Tibial nerve (tissue), 4 donors: ENCODE measurements around the gene ZBTB21.

ENCODE experiments used
- CTCF ChIP-seq, 5 experiments: fragments of 200-600 bp in 3 of 5; fragments of 450-650 bp in 2 of 5; sonication (generic) in 3 of 5; IDR thresholded peaks; one replicate each; pipeline ENCODE4 v1.5.1; 2016 to 2019; ENCODE audit warnings: antibody characterized with exemption in 5 of 5, mild to moderate bottlenecking in 3 of 5, moderate library complexity in 2 of 5
- EP300 ChIP-seq, 2 donors: sonication (generic); formaldehyde crosslinking; IDR thresholded peaks; one replicate each; pipeline ENCODE4 v1.6.1; 2017; ENCODE audit warnings: antibody characterized with exemption in 2 of 2, mild to moderate bottlenecking in 1 of 2
- POLR2A ChIP-seq, 2 donors: fragments of 450-650 bp; IDR thresholded peaks; one replicate each; pipeline ENCODE4 v1.6.1; 2017; ENCODE audit warnings: antibody characterized with exemption in 2 of 2, mild to moderate bottlenecking in 2 of 2, moderate library complexity in 2 of 2

DNA sequence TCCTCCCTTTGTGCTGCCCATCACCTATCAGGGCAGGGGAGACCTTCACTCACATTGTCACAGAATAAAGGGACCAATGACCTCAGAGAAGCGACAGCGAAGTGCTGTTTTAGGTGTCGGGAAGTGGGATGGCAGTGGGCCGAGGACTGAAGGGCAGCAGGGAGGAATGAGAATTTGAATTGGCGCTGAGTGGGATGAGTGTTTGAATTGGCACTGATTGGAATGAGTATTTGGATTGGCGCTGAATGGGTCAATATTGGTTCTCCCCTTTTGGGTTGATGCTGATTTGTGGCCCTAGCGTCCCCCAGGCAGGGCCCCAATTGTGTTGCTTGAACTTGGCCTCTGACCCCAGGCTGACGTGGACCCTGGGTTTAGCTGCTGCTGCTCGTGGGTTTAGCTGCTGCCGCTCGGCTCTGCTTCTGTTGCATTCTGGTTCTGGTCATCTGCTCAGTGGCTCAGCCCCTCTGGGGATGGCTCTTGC is 48.5 kb upstream of the ZBTB21 start:
- TF ChIP-seq POLR2A (IDR thresholded peaks at IDR 0.05) (no peak), CTCF (IDR thresholded peaks at IDR 0.05) (no peak), EP300 (IDR thresholded peaks at IDR 0.05) (no peak)
